ENCODE results near the gene ZNF521. TPM values are rescaled to one million over a fixed set of nuclear protein-coding genes. Genes with fewer than 3 reads are reported as not detected.

The ZNF521 gene
- total and polyA plus RNA-seq, 10 donors: 2.9 to 136 (median 71.8) TPM

DNA sequence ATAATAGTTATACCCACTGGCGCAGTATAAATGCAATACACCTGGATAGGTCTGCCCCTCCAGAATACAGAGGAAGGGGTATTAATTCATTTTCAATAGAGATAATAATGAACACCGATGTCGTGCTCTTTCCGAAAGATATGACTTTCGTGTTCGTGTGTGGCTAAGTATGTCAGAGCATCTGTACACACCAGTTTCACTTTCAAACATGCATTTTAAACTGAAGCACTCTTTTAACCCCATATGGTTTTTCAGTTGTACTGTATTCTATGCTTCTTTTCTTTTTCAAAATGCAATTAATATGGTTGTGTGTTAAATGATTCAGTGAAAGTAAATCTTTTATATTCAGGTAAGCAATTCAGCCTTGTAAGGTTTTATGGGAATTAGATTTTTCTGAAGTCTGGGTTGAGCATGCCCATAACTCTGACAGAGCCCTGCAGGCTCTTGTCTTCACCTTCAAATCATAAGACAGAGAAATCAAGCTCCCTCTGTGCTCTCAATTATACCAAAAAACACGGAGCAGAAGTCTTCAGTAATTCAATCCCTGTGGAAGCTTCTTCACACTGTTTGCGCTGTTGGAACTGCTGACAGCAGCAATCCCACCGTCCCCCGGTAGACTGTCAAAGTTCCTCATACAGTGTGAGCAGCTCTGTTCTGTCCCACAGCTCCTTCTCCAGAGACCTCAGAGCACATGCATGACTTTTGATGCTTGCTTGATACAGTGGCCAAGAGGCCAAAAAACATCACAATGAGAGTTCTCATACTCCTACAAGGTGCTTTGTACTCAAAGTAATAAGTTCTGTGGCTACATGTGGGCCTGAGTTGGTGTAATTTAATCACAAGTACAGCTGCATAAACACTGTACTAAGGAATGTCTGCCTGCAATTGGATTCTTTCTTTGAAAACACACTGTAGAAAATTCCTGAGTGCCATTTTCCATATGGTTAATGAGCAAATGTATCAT is 186.8 kb downstream of the ZNF521 start:
- intact Hi-C loops (cut with DNase I; ENCODE audit: low total_unique reads): no loop called here
- 7 to 16% (median 8%) methylated on average over 10 of the region's 10 CpGs for WGBS, 5 donors
- no peak for DNase-seq
- TF ChIP-seq, protein P1, sequence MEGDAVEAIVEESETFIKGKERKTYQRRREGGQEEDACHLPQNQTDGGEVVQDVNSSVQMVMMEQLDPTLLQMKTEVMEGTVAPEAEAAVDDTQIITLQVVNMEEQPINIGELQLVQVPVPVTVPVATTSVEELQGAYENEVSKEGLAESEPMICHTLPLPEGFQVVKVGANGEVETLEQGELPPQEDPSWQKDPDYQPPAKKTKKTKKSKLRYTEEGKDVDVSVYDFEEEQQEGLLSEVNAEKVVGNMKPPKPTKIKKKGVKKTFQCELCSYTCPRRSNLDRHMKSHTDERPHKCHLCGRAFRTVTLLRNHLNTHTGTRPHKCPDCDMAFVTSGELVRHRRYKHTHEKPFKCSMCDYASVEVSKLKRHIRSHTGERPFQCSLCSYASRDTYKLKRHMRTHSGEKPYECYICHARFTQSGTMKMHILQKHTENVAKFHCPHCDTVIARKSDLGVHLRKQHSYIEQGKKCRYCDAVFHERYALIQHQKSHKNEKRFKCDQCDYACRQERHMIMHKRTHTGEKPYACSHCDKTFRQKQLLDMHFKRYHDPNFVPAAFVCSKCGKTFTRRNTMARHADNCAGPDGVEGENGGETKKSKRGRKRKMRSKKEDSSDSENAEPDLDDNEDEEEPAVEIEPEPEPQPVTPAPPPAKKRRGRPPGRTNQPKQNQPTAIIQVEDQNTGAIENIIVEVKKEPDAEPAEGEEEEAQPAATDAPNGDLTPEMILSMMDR (IDR thresholded peaks at IDR 0.05 in 8 of 11, conservative IDR thresholded peaks at IDR 0.05 in 3 of 11): peak in 2 of 11 experiments; percentile 13 to 26
- TF ChIP-seq POLR2AphosphoS5 (IDR thresholded peaks at IDR 0.05) (peak in 1 of 3 donors; percentile 14), POLR2A (IDR thresholded peaks at IDR 0.05) (no peak)
- Histone ChIP-seq H3K9me3 (no peaks in the 10 kb centered on the region), H3K27me3 (replicated peaks in 1 of 7) (no peaks in the 10 kb centered on the region), H3K4me1 (peaks cover 4 to 29% (median 22%) of the 10 kb centered on the region in 6 donors), H3K36me3 (no peaks in the 10 kb centered on the region), H3K27ac (peak overlapping the region; percentile 15 to 79 (median 72)), H3K4me3 (peak overlapping the region; percentile 11 to 62 (median 27))

DNA sequence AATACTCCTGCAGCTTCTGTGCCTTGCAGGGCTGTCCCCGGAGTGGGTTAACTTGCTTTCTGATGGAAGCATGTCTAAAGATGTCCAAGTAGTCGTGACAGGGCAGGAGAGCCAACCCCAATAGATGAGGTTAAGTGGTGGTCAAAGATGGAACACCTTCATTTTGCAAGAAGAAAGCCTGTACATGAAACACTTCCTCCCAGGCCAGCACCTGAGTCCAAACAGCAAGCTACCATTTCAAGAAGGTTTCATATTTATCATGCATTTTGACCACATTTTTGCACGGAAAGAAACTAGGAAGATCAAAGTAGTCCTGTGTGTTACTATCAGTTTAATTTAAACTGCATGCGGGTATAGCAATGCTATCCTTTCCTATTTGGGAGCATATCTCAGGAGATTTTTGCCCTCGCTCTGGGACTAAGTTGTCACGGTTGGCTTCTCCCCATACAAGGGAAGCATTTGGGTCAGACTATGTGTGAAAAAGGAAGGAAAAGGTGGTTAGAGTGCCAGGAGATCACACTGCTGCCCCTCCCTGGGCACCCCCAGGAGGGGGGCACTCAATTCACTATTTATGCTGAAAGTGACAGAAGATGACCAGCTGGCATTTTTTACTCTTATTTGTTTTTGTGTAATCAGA is 187.6 kb downstream of the ZNF521 start:
- peak overlapping the region; percentile 11 to 62 (median 27) for H3K4me3 ChIP-seq
- no peak for DNase-seq
- intact Hi-C loops (cut with DNase I; ENCODE audit: low total_unique reads): no loop called here
- 18 to 26% (median 21%) methylated on average over 6 of the region's 6 CpGs for WGBS, 5 donors
- TF ChIP-seq POLR2A (IDR thresholded peaks at IDR 0.05) (no peak), POLR2AphosphoS5 (IDR thresholded peaks at IDR 0.05) (no peak)
- TF ChIP-seq, protein P1 (IDR thresholded peaks at IDR 0.05 in 8 of 11, conservative IDR thresholded peaks at IDR 0.05 in 3 of 11): no peak
- H3K36me3 ChIP-seq: no peaks in the 10 kb centered on the region
- no peaks in the 10 kb centered on the region for H3K27me3 ChIP-seq (replicated peaks in 1 of 7)
- peak overlapping the region; percentile 15 to 79 (median 72) for H3K27ac ChIP-seq
- peaks cover 4 to 34% (median 22%) of the 10 kb centered on the region in 6 donors for H3K4me1 ChIP-seq
- H3K9me3 ChIP-seq: no peaks in the 10 kb centered on the region

GRCh38 chr18:25153426-25153825 is 198.5 kb downstream of the ZNF521 start:
- TF ChIP-seq, protein P1 (IDR thresholded peaks at IDR 0.05 in 8 of 11, conservative IDR thresholded peaks at IDR 0.05 in 3 of 11): no peak
- TF ChIP-seq POLR2AphosphoS5 (IDR thresholded peaks at IDR 0.05) (no peak), POLR2A (IDR thresholded peaks at IDR 0.05) (no peak)
- no peaks in the 10 kb centered on the region for H3K27me3 ChIP-seq (replicated peaks in 1 of 7)
- no peaks in the 10 kb centered on the region for H3K4me1 ChIP-seq
- H3K4me3 ChIP-seq: no peak overlapping the region
- H3K27ac ChIP-seq: no peak overlapping the region
- intact Hi-C loops (cut with DNase I; ENCODE audit: low total_unique reads): no loop called here
- H3K36me3 ChIP-seq: no peaks in the 10 kb centered on the region
- WGBS, 5 donors: 83 to 92% (median 90%) methylated on average over 6 of the region's 6 CpGs
- no peak for DNase-seq
- peaks cover 0 to 11% (median 7%) of the 10 kb centered on the region in 8 donors for H3K9me3 ChIP-seq
